ENCODE data around the gene GPR78. TPM values are rescaled to one million over a fixed set of nuclear protein-coding genes. Genes with fewer than 3 reads are reported as not detected.

Gene GPR78
- total RNA-seq, 1 donor from 2014 or later: 3.2 TPM

DNA sequence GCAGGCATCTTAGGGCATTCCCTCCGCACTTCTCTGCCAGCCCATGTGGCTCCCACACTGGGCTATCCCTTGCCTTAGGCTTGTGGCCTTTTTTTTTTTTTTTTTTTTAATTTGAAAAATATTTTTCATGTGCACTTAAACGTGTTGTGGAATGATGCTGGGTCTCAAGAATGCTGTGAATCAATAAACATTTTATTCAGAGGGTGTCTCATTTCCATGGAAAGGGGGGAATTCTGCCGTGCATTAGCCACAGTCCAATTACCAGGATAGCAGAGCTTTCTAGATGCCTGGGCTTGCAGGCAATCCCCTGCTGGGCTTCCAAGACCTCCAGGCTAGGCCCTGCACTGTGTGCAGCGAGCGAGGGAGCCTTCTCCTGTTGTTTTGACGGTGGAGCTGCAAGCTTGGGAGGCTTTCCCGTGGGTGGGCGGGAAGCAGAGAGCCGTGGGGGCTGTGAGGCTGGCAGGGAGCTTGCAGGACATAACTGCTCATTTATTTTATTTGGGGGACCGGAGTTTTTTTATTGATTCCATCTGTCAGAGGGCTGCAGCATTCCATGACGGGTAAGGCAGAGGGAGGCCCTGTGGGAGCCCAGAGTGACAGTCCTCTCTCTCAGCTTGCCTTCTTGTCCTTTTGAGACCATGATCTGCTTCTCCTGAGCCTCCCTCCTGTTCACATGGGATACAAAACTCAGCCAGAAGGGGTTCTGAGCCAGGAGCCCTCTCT, 9.8 kb downstream of the GPR78 start:
- Mint-ChIP-seq H3K4me3 (no peak overlapping the region), H3K27ac (no peak overlapping the region), H3K36me3 (no peaks in the 10 kb centered on the region), H3K27me3 (ENCODE audit: low read depth) (peaks cover 19% of the 10 kb centered on the region), H3K9me3 (no peaks in the 10 kb centered on the region), H3K4me1 (peaks cover 25% of the 10 kb centered on the region)
- TF ChIP-seq, protein P1, sequence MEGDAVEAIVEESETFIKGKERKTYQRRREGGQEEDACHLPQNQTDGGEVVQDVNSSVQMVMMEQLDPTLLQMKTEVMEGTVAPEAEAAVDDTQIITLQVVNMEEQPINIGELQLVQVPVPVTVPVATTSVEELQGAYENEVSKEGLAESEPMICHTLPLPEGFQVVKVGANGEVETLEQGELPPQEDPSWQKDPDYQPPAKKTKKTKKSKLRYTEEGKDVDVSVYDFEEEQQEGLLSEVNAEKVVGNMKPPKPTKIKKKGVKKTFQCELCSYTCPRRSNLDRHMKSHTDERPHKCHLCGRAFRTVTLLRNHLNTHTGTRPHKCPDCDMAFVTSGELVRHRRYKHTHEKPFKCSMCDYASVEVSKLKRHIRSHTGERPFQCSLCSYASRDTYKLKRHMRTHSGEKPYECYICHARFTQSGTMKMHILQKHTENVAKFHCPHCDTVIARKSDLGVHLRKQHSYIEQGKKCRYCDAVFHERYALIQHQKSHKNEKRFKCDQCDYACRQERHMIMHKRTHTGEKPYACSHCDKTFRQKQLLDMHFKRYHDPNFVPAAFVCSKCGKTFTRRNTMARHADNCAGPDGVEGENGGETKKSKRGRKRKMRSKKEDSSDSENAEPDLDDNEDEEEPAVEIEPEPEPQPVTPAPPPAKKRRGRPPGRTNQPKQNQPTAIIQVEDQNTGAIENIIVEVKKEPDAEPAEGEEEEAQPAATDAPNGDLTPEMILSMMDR (IDR thresholded peaks at IDR 0.05; ENCODE audit: unreplicated experiment): no peak
- DNase-seq (ENCODE audit: low spot score in 2 of 2, unreplicated experiment in 2 of 2): no peak

DNA sequence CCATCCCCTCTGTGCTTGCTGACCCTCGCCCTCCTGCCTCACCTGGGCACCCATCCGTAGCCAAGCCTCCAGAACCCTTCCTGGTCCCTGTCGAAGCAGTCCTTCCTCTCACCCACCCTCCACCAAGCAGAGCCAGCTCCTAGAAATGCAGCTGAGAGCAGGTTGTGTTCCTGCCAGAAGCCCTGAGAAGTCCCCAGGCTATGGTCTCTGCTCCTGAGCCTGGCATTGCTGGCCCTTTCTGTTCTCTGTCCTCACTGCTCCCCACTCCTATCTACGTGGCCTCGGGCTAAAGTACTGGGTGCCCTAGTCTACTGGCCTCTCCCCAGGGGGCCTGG, 10.3 kb downstream of the GPR78 start:
- Mint-ChIP-seq H3K4me3 (no peak overlapping the region), H3K27me3 (ENCODE audit: low read depth) (peaks cover 15% of the 10 kb centered on the region), H3K36me3 (no peaks in the 10 kb centered on the region), H3K9me3 (no peaks in the 10 kb centered on the region), H3K4me1 (peaks cover 27% of the 10 kb centered on the region), H3K27ac (no peak overlapping the region)
- no peak for DNase-seq (ENCODE audit: low spot score in 2 of 2, unreplicated experiment in 2 of 2)
- TF ChIP-seq, protein P1 (IDR thresholded peaks at IDR 0.05; ENCODE audit: unreplicated experiment): no peak

DNA sequence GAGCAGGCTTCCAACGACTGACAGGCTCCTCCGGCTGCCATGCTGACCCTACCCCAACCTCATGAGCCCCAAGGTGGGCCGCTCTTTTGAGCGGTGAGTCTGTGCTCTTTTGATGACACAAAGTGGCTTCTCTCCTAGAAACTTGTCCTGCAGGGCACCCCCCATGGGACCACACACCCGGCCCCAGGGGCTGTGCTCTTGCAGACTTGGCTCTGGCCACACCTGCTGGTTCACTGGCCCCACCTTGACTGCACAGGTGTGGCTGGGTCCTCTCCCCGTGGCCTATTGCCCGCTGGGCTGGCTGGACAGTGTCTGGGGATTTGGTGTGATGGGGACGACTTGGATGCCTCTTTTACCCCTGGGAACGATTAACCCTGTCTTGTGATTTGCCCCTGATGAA, 10.9 kb downstream of the GPR78 start:
- Mint-ChIP-seq H3K27ac (no peak overlapping the region), H3K9me3 (no peaks in the 10 kb centered on the region), H3K36me3 (no peaks in the 10 kb centered on the region), H3K27me3 (ENCODE audit: low read depth) (peaks cover 15% of the 10 kb centered on the region), H3K4me3 (no peak overlapping the region), H3K4me1 (peaks cover 29% of the 10 kb centered on the region)
- TF ChIP-seq, protein P1 (IDR thresholded peaks at IDR 0.05; ENCODE audit: unreplicated experiment): no peak
- DNase-seq (ENCODE audit: low spot score in 2 of 2, unreplicated experiment in 2 of 2): no peak

DNA sequence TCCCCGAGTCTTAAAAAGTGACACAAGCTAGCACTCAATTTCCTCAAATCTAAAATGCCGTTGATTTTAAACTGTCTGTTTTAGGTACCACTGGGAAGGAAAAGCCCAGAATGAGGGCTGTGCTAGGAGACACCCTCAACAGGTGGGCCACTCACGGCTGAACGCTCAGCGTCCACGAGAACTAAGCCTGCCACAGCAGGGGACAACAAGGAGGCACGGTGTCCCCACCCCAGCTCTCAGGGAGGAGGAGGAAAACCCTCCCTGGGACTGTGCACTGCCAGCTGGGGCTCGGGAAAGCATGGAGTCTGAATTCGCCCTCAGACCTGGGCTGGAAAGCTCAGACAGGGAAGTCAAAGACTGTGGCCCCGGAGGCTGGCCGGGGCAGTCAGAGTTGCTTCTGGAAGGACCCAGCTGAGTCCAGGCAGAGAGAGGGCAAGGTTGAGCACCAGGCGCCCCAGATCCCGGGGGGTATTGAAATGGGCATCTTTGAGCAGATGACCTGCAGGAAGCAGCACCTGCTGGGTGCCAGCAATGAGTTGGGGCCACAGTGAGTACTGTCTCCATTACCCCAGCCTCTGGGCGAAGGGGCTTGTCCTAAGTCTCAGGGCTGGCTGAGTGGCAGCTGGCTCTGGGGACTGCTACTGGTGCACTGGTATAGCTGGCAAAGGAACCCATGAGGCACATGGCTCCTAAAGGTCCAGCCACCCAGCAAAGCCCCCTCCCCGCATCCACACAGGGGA, 11.6 kb downstream of the GPR78 start:
- H3K4me1 Mint-ChIP-seq: peaks cover 29% of the 10 kb centered on the region
- H3K27ac Mint-ChIP-seq: no peak overlapping the region
- H3K36me3 Mint-ChIP-seq: no peaks in the 10 kb centered on the region
- no peaks in the 10 kb centered on the region for H3K9me3 Mint-ChIP-seq
- no peak for DNase-seq (ENCODE audit: low spot score in 2 of 2, unreplicated experiment in 2 of 2)
- H3K4me3 Mint-ChIP-seq: peak overlapping the region; percentile 37
- TF ChIP-seq, protein P1 (IDR thresholded peaks at IDR 0.05; ENCODE audit: unreplicated experiment): no peak
- H3K27me3 Mint-ChIP-seq (ENCODE audit: low read depth): peaks cover 15% of the 10 kb centered on the region

DNA sequence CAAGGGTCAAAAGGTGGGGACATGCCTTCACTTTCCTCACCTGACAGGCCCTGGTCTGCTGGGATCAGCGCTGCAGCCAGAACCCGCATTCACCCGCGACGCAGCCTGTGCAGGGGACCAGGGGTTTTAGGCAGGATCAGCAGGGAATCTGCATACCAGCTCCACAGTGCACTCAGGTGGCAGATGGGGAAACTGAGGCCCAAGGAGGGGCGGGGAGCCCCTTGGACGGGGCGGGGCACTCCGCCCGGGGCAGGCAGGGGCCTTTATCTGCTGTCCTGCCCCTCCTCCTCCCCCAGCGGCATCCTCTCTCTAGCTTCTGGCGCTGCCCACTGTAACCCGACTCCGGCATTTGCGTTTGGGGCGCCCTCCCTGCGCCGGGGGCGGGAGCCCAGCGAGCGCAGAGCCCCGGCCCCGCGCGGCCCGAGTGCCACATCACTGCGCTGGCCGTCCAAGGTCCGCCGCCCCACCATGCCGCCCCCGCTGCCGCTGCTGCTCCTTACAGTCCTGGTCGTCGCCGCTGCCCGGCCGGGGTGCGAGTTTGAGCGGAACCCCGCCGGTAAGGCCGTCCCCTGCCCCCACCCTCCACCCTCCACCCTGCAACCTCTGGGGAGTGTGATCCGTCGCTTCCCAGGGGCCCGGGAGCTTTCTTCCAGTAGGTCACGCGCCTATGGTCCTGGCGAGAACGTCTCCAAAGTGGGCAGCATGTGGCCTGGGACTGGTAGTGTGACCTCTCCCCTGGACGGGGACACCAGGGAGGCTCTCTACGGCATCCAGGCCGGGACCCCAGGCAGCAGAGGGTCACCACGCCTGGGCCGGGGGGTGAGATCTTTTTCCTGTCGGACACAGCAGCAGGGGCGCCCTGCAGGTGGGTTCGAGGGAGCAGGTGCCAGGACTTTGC, 12.4 kb downstream of the GPR78 start, which contains the start of gene CPZ:
Gene CPZ, plus strand, starts transcription at position 400 of the 898 bp plus-strand sequence. Its CDS starts 69 bp downstream, at position 469.
- Mint-ChIP-seq H3K9me3 (no peaks in the 10 kb centered on the region), H3K4me1 (peaks cover 29% of the 10 kb centered on the region), H3K27ac (no peak within 1 kb of the TSS), H3K4me3 (peak within 1 kb of the TSS; percentile 60), H3K27me3 (ENCODE audit: low read depth) (peaks cover 15% of the 10 kb centered on the region), H3K36me3 (no peaks in the 10 kb centered on the region)
- DNase-seq (ENCODE audit: low spot score in 2 of 2, unreplicated experiment in 2 of 2): peak in 1 of 2 experiments; percentile 58
- TF ChIP-seq, protein P1 (IDR thresholded peaks at IDR 0.05; ENCODE audit: unreplicated experiment): no peak
